Measurements from ENCODE around the gene CTBP2.

GRCh38 chr10:124993736-124994451, 166.5 kb downstream of the CTBP2 start:
- TF ChIP-seq CTCF (IDR thresholded peaks at IDR 0.05) (no peak), POLR2A (IDR thresholded peaks at IDR 0.05) (no peak)

Data from thyroid gland (tissue), 4 donors.